Measurements from ENCODE around the gene SLC27A5. TPM values are rescaled to one million over a fixed set of nuclear protein-coding genes. Genes with fewer than 3 reads are reported as not detected.

SLC27A5 gene
- total and polyA plus RNA-seq, 2 of the 13 experiments (the other 11 are each of a cell fraction or from before 2014, with no cell fraction given), result 30.3 to 40.2 TPM

DNA sequence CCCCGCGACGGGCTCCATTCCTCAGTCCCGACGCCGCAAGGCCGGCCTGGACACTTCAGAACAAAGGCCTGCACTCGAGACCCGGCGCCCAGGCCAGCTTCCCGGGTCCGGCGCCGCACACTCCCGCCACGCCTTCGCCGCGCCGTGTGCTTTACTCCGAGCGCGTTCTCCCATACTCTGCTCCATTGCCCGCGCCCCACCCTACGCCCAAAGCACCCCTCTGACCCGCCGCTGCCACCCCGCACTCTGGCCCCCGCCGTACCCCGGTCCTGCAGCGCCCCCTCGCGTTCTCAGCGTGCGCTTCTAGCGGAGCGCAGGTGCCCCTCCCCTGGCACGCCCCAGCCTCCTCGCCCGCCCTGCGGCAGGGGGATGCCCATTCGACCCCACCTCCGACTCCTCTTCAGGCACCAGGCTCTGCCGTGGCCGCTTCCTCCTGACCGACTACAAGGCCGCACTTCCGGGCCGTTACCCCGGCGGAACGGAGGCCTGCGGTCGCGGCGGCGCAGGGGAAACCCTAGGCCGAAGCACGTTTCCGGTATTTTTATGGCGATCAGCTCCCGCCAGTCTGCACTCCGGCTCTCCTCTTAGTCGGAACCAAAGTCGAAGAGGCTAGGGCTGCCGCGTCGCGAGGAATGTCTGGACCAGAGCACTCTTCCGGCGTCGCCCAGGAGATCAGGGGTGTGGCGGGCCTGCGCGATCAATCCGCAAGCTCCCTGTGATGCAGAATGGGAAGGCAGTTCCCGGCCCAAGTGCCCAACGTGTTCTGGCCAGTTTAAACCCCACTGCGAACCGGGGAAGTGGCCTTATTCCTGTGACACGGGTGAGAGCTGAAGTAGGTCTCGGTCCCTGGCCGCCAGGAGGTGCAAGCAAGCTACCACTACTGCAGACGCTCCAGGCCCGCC is 7.8 kb upstream of the SLC27A5 start, which contains the start of gene ZBTB45 (continued):
- TF ChIP-seq, protein P1, sequence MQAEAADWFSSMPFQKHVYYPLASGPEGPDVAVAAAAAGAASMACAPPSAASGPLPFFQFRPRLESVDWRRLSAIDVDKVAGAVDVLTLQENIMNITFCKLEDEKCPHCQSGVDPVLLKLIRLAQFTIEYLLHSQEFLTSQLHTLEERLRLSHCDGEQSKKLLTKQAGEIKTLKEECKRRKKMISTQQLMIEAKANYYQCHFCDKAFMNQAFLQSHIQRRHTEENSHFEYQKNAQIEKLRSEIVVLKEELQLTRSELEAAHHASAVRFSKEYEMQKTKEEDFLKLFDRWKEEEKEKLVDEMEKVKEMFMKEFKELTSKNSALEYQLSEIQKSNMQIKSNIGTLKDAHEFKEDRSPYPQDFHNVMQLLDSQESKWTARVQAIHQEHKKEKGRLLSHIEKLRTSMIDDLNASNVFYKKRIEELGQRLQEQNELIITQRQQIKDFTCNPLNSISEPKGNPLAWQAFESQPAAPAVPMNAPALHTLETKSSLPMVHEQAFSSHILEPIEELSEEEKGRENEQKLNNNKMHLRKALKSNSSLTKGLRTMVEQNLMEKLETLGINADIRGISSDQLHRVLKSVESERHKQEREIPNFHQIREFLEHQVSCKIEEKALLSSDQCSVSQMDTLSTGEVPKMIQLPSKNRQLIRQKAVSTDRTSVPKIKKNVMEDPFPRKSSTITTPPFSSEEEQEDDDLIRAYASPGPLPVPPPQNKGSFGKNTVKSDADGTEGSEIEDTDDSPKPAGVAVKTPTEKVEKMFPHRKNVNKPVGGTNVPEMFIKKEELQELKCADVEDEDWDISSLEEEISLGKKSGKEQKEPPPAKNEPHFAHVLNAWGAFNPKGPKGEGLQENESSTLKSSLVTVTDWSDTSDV (CRISPR knock-in tag; IDR thresholded peaks at IDR 0.05), result peak; percentile 70
- TF ChIP-seq SALL1 (CRISPR knock-in tag; IDR thresholded peaks at IDR 0.05) (peak; percentile 87), DMAP1 (CRISPR knock-in tag; IDR thresholded peaks at IDR 0.05) (peak; percentile 89), ZNF343 (CRISPR knock-in tag; IDR thresholded peaks at IDR 0.05) (peak; percentile 76; the same call in 1 of the 2 replicates), PPARG (CRISPR knock-in tag; conservative IDR thresholded peaks at IDR 0.05) (peak; percentile 78), HNRNPL (IDR thresholded peaks at IDR 0.05; ENCODE audit: low read depth, low read length) (peak; percentile 88), BHLHE40 (IDR thresholded peaks at IDR 0.05; ENCODE audit: low read length) (peak; percentile 67), NFIB (CRISPR knock-in tag; IDR thresholded peaks at IDR 0.05; ENCODE audit: borderline replicate concordance) (no peak), RORA (CRISPR knock-in tag; IDR thresholded peaks at IDR 0.05) (no peak), ZNF644 (CRISPR knock-in tag; IDR thresholded peaks at IDR 0.05; ENCODE audit: low read depth) (no peak), ZBTB42 (CRISPR knock-in tag; IDR thresholded peaks at IDR 0.05) (peak; percentile 58; the same call in 1 of the 2 replicates), FOSL1 (CRISPR knock-in tag; IDR thresholded peaks at IDR 0.05; ENCODE audit: borderline replicate concordance) (0 out of 2 replicates have a peak, but pooled peaks have one; percentile 26)
- TF ChIP-seq, protein P2, sequence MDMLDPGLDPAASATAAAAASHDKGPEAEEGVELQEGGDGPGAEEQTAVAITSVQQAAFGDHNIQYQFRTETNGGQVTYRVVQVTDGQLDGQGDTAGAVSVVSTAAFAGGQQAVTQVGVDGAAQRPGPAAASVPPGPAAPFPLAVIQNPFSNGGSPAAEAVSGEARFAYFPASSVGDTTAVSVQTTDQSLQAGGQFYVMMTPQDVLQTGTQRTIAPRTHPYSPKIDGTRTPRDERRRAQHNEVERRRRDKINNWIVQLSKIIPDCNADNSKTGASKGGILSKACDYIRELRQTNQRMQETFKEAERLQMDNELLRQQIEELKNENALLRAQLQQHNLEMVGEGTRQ (IDR thresholded peaks at IDR 0.05; ENCODE audit: low read depth, low read length), result no peak
- TF ChIP-seq, protein P2 (CRISPR knock-in tag; IDR thresholded peaks at IDR 0.05; ENCODE audit: borderline replicate concordance), result 0 out of 2 replicates have a peak, but pooled peaks have one; percentile 63
- TF ChIP-seq, protein P3, sequence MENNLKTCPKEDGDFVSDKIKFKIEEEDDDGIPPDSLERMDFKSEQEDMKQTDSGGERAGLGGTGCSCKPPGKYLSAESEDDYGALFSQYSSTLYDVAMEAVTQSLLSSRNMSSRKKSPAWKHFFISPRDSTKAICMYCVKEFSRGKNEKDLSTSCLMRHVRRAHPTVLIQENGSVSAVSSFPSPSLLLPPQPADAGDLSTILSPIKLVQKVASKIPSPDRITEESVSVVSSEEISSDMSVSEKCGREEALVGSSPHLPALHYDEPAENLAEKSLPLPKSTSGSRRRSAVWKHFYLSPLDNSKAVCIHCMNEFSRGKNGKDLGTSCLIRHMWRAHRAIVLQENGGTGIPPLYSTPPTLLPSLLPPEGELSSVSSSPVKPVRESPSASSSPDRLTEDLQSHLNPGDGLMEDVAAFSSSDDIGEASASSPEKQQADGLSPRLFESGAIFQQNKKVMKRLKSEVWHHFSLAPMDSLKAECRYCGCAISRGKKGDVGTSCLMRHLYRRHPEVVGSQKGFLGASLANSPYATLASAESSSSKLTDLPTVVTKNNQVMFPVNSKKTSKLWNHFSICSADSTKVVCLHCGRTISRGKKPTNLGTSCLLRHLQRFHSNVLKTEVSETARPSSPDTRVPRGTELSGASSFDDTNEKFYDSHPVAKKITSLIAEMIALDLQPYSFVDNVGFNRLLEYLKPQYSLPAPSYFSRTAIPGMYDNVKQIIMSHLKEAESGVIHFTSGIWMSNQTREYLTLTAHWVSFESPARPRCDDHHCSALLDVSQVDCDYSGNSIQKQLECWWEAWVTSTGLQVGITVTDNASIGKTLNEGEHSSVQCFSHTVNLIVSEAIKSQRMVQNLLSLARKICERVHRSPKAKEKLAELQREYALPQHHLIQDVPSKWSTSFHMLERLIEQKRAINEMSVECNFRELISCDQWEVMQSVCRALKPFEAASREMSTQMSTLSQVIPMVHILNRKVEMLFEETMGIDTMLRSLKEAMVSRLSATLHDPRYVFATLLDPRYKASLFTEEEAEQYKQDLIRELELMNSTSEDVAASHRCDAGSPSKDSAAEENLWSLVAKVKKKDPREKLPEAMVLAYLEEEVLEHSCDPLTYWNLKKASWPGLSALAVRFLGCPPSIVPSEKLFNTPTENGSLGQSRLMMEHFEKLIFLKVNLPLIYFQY (CRISPR knock-in tag; IDR thresholded peaks at IDR 0.05; ENCODE audit: borderline replicate concordance), result peak; percentile 84; the same call in 1 of the 2 replicates

Measured in HepG2 (cell line).